Naive thymus-derived CD4-positive, alpha-beta T cell (primary cell): ENCODE data around the gene UIMC1. TPM values are rescaled to one million over a fixed set of nuclear protein-coding genes. Genes with fewer than 3 reads are reported as not detected.

Experiments used
- ATAC-seq: fragments of 150-1000 bp; cut with Tn5 transposase; 2 replicates; pipeline ENCODE4 v1.10.0; 2021; ENCODE audit warnings: mild to moderate bottlenecking, moderate library complexity
- CTCF ChIA-PET: fragments of 350-600 bp; sonication (Branson Sonifier 250); formaldehyde crosslinking; loops from one replicate; lab custom pipeline; 2021; ENCODE audit warnings: antibody characterized with exemption; lab: Charles Lee
- POLR2A ChIA-PET: fragments of 350-600 bp; sonication (Branson Sonifier 250); formaldehyde crosslinking; loops from one replicate; lab custom pipeline; 2021; ENCODE audit warnings: antibody characterized with exemption, inconsistent platforms; lab: Charles Lee
- DNase-seq, 9 donors: peaks; one replicate each; pipeline versions ENCODE4 v3.0.0 to v3.0.0-alpha.2; 2020 to 2022; ENCODE audit warnings: mixed read lengths in 1 of 9
- H3K27ac ChIP-seq: one replicate; pipeline ENCODE4 v1.7.0; 2013; ENCODE audit warnings: mild to moderate bottlenecking, low read depth, low read length, moderate library complexity
- H3K27me3 ChIP-seq, 2 donors: one replicate each; pipeline ENCODE4 v1.7.0; 2013; ENCODE audit warnings: low read length in 2 of 2, mild to moderate bottlenecking in 2 of 2, moderate library complexity in 2 of 2; ENCODE audit not compliant: control insufficient read depth in 2 of 2, insufficient read depth in 2 of 2
- H3K36me3 ChIP-seq, 3 experiments: 1 replicate in 2 of 3; 2 replicates in 1 of 3; pipeline ENCODE4 v1.7.0; 2013; ENCODE audit warnings: low read length in 3 of 3, mild to moderate bottlenecking in 3 of 3, moderate library complexity in 1 of 3; ENCODE audit not compliant: insufficient read depth in 3 of 3, control insufficient read depth in 2 of 3
- H3K4me1 ChIP-seq, 2 donors: one replicate each; pipeline ENCODE4 v1.7.0; 2013; ENCODE audit warnings: low read length in 2 of 2, mild to moderate bottlenecking in 2 of 2, moderate library complexity in 1 of 2; ENCODE audit not compliant: control insufficient read depth in 2 of 2, insufficient read depth in 2 of 2
- H3K4me3 ChIP-seq: 2 replicates; pipeline ENCODE4 v1.7.0; 2013; ENCODE audit warnings: mild to moderate bottlenecking, low read length
- H3K9me3 ChIP-seq, 3 experiments: 1 replicate in 2 of 3; 2 replicates in 1 of 3; pipeline ENCODE4 v1.7.0; 2013; ENCODE audit warnings: low read length in 3 of 3; ENCODE audit not compliant: control insufficient read depth in 2 of 3
- H3K27ac Mint-ChIP-seq, 9 donors: one replicate each; pipeline ENCODE4 v1.8.0; 2020 to 2022; ENCODE audit warnings: mixed read lengths in 9 of 9, mild to moderate bottlenecking in 8 of 9, moderate library complexity in 5 of 9, inconsistent platforms in 2 of 9
- H3K27me3 Mint-ChIP-seq, 5 donors: one replicate each; pipeline ENCODE4 v1.8.0; 2021 to 2022; ENCODE audit warnings: mixed read lengths in 5 of 5, mild to moderate bottlenecking in 1 of 5
- H3K36me3 Mint-ChIP-seq, 5 donors: one replicate each; pipeline ENCODE4 v1.8.0; 2020 to 2022; ENCODE audit warnings: mixed read lengths in 5 of 5, mild to moderate bottlenecking in 3 of 5, inconsistent platforms in 1 of 5
- H3K4me1 Mint-ChIP-seq, 7 donors: one replicate each; pipeline ENCODE4 v1.8.0; 2020 to 2022; ENCODE audit warnings: mixed read lengths in 7 of 7, mild to moderate bottlenecking in 3 of 7, inconsistent platforms in 1 of 7
- H3K4me3 Mint-ChIP-seq, 10 donors: one replicate each; pipeline ENCODE4 v1.8.0; 2020 to 2022; ENCODE audit warnings: mild to moderate bottlenecking in 10 of 10, mixed read lengths in 10 of 10, moderate library complexity in 6 of 10, inconsistent platforms in 2 of 10
- H3K9me3 Mint-ChIP-seq, 11 donors: one replicate each; pipeline ENCODE4 v1.8.0; 2020 to 2022; ENCODE audit warnings: mixed read lengths in 11 of 11, mild to moderate bottlenecking in 4 of 11, inconsistent platforms in 1 of 11, moderate library complexity in 1 of 11
- intact Hi-C, 2 donors: fragments of 100-400 bp; cut with micrococcal nuclease; formaldehyde crosslinking; loops; one replicate each; pipeline ENCODE4 v1.15.1; 2023
- polyA plus RNA-seq, 2 donors: library from polyadenylated mRNA; unstranded; fragments of 300-500 nt; fragmentation: Illumina TruSeq; gene quantifications; one replicate each; pipeline ENCODE4 v1.2.3, GENCODE V29; 2021
- total RNA-seq, 6 experiments: library from RNA in 5 of 6; stranded (reverse) in 5 of 6; gene quantifications; 1 replicate in 5 of 6; 2 replicates in 1 of 6; pipeline ENCODE4 v1.2.3 and lab custom pipeline; 2021 to 2026

UIMC1 gene
- total and polyA plus RNA-seq, 7 experiments from 2014 or later, result 17.5 to 60.8 (median 56.8) TPM

DNA sequence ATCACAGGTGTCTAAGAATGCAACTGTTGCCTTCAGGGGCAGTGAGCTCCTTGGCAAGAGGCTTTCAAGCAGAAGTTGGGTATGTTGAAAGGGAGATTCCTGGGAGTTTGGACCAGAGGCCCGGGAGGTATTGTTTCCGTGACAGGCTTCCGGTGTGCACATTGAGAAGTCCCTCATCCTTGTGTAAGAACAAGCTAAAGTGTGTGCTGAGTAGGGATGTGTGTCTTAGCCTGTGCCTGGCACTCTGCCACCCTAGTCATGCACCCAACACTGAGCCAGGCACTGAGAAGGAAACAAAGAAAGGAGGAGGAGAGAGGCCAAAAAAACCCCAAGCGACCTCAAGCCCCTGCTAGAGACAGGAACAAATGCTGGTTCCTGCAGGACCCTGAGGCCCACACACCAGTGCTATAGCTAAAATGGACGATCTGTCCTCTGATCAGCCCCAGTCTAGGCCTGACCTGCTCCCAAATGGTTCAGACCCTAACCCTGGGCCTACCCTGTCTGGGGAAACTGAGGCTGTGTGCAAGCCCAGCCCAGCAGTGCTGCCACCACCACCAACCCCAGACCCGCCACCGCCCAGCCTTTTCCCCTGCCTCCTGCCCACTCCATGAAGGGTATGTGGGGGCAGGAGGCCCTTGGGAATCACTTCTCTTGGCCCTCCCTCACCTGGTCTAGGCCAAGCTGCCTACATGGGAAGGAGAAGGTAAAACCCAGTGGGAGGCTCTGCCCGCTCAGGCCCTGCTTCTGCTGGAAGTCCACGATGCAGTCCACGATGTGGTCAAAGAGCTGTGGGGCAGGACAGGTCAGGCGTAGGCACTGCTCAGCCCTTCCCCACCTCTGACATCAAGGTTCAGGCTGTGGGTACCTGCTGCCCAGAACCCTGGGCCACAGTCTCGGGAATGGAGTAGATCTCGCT, 120.0 kb downstream of the UIMC1 start:
- H3K4me1 Mint-ChIP-seq, result peaks cover 0 to 10% (median 6%) of the 10 kb centered on the region in 7 donors
- ChIA-PET POLR2A (no interaction called here), CTCF (interaction anchor here (0.7 kb wide), 1 partner anchor 1060 kb away, joined by 3 read pairs; no protein-coding TSS in a partner anchor)
- no peak overlapping the region for H3K27ac Mint-ChIP-seq
- no peak overlapping the region for H3K4me3 Mint-ChIP-seq
- DNase-seq (no peak), ATAC-seq (no peak)
- H3K27ac ChIP-seq, result no peak overlapping the region
- intact Hi-C loops, result no loop called here
- H3K4me1 ChIP-seq, result no peaks in the 10 kb centered on the region
- no peaks in the 10 kb centered on the region for H3K27me3 ChIP-seq
- no peaks in the 10 kb centered on the region for H3K27me3 Mint-ChIP-seq
- H3K36me3 ChIP-seq, result no peaks in the 10 kb centered on the region
- H3K9me3 ChIP-seq, result no peaks in the 10 kb centered on the region
- no peaks in the 10 kb centered on the region for H3K36me3 Mint-ChIP-seq
- no peak overlapping the region for H3K4me3 ChIP-seq
- no peaks in the 10 kb centered on the region for H3K9me3 Mint-ChIP-seq

DNA sequence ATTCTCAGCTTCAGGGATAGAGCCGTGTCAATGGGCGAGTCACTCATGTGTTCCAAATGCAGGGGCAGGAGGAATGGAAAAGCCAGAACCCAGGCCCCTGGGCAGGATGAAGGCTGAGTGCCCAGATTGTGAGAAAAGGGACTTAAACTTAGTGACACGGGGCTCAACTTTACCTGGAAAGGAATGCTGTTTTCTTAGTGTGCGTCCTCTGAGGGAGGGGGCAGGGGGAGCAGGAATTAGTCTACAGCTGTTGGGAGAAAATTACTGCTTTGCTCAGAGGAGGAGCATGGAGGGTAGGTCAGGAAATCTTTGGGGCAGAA, 122.0 kb downstream of the UIMC1 start:
- no peak overlapping the region for H3K27ac Mint-ChIP-seq
- Histone ChIP-seq H3K36me3 (no peaks in the 10 kb centered on the region), H3K27me3 (no peaks in the 10 kb centered on the region), H3K9me3 (no peaks in the 10 kb centered on the region), H3K27ac (no peak overlapping the region), H3K4me1 (no peaks in the 10 kb centered on the region), H3K4me3 (no peak overlapping the region)
- DNase-seq (no peak), ATAC-seq (no peak)
- no peaks in the 10 kb centered on the region for H3K27me3 Mint-ChIP-seq
- intact Hi-C loops, result no loop called here
- ChIA-PET POLR2A (no interaction called here), CTCF (interaction anchor here (0.6 kb wide), 1 partner anchor 231 kb away, joined by 3 read pairs; no protein-coding TSS in a partner anchor)
- H3K9me3 Mint-ChIP-seq, result no peaks in the 10 kb centered on the region
- no peak overlapping the region for H3K4me3 Mint-ChIP-seq
- H3K36me3 Mint-ChIP-seq, result no peaks in the 10 kb centered on the region
- peaks cover 0 to 10% (median 6%) of the 10 kb centered on the region in 7 donors for H3K4me1 Mint-ChIP-seq

DNA sequence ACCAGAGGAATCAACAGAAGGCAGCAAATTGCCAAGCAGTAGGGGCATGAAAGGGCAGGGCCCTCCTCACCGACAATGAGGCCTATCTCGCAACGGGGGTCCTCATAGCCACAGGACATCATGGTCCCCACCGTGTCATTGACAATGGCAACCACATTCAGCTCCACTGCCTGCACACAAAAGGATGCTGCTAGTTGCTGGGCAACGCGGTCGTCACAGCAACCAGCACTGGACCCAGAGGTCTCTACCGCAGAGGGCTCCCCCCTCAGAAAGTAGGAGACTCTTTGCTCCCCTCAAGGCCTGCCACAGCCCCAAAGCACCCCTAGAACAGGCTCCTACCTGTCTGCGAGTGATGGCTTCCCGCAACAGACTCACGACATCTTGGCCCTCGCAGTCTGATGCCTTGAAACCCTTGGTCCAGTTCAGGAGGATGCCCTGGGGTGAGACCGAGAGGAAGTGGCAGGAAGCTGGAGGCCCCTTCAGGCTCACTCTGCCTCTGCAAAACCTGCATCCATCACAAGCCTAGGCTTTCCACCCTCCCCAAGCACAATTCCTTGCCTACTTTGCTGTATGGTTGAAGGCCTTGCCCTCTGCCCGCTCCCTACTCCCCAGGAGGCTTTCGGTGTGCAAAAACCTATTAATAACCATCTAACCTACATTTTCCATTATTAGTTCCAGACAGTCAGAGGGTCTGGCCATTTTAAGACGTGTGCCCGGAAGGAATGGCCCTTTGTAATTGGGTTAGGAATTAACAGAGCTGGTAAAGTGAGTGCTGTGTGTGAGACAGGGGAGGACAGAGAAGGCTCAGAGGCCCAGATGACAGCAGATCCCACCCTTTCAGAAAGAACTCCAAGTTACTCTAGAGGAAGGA, 122.6 kb downstream of the UIMC1 start:
- Histone ChIP-seq H3K27me3 (no peaks in the 10 kb centered on the region), H3K36me3 (no peaks in the 10 kb centered on the region), H3K9me3 (no peaks in the 10 kb centered on the region), H3K4me3 (no peak overlapping the region), H3K27ac (no peak overlapping the region), H3K4me1 (no peaks in the 10 kb centered on the region)
- Mint-ChIP-seq H3K4me3 (no peak overlapping the region), H3K27me3 (peaks cover 0 to under 1% (median 0%) of the 10 kb centered on the region in 5 donors), H3K9me3 (no peaks in the 10 kb centered on the region), H3K27ac (no peak overlapping the region), H3K4me1 (peaks cover 0 to 10% (median 6%) of the 10 kb centered on the region in 7 donors), H3K36me3 (no peaks in the 10 kb centered on the region)
- ATAC-seq (no peak), DNase-seq (no peak)
- intact Hi-C loops, result no loop called here
- ChIA-PET CTCF (interaction anchor here (0.6 kb wide), 1 partner anchor 230 kb away, joined by 3 read pairs; no protein-coding TSS in a partner anchor), POLR2A (no interaction called here)

DNA sequence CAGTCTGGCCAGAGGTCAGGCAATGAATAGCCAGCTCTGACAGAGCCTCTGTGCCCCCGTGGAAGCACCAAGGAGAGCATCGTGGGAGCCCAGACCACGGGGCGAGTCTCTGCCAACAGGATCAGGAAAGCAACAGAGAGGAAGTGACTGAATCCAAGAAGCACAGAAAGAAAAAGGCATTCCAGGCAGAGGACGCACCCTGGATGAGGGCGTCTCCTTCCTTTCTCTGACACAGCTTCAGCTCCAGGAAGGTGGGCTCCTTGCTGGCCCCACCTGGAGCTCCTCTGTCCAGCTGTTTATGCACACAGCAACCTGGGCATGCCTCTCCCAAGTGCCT, 124.0 kb downstream of the UIMC1 start:
- Histone ChIP-seq H3K36me3 (no peaks in the 10 kb centered on the region), H3K4me1 (no peaks in the 10 kb centered on the region), H3K27ac (no peak overlapping the region), H3K27me3 (no peaks in the 10 kb centered on the region), H3K4me3 (no peak overlapping the region), H3K9me3 (no peaks in the 10 kb centered on the region)
- H3K4me1 Mint-ChIP-seq, result peaks cover 0 to 10% (median 6%) of the 10 kb centered on the region in 7 donors
- H3K27ac Mint-ChIP-seq, result no peak overlapping the region
- ChIA-PET CTCF (no interaction called here), POLR2A (no interaction called here)
- intact Hi-C loops, result no loop called here
- H3K9me3 Mint-ChIP-seq, result no peaks in the 10 kb centered on the region
- H3K36me3 Mint-ChIP-seq, result no peaks in the 10 kb centered on the region
- ATAC-seq, result no peak
- peaks cover 0 to 9% (median 0%) of the 10 kb centered on the region in 5 donors for H3K27me3 Mint-ChIP-seq
- H3K4me3 Mint-ChIP-seq, result no peak overlapping the region
- no peak for DNase-seq

DNA sequence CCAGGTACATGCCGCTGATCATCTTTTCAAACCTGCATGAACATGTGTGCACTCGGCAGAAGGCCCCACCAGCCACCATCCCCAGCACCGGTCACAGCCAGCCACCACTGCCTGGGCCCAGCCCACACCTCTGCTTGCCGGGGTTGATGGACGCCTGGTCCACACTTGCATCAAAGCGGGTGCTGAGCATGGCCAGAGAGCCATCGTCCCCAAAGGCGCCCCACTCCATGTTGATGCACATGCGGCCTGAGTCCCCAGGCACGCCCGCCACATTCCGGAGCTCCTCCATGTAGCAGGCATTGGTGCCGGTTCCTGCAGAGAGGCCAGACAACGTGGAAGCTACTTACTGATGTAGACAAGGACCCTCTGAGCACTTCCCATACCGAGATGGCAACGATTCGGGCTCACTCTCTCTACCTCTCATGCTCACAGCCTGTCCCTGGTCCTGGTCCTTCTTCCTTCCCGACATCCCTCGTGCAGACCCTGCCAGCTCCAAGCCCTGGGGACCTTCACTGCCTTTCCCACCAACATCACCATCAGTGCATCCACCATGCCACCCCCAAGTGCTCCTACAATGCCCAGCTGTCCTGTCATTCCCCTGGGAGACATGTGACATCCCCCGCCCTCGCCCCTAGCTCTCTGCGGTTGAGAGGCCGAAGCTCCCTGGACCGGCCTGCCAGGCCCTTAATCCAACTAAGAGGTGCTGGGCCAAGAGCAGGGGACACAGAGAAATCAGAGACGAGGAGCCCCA, 124.6 kb downstream of the UIMC1 start:
- DNase-seq, result no peak
- Mint-ChIP-seq H3K9me3 (no peaks in the 10 kb centered on the region), H3K27me3 (peaks cover 0 to 10% (median 0%) of the 10 kb centered on the region in 5 donors), H3K27ac (no peak overlapping the region), H3K4me1 (peaks cover 0 to 10% (median 6%) of the 10 kb centered on the region in 7 donors), H3K36me3 (no peaks in the 10 kb centered on the region), H3K4me3 (no peak overlapping the region)
- H3K4me1 ChIP-seq, result no peaks in the 10 kb centered on the region
- no peak overlapping the region for H3K27ac ChIP-seq
- no peaks in the 10 kb centered on the region for H3K27me3 ChIP-seq
- H3K4me3 ChIP-seq, result no peak overlapping the region
- ATAC-seq, result no peak
- CTCF ChIA-PET, result no interaction called here
- intact Hi-C loops, result no loop called here
- H3K36me3 ChIP-seq, result no peaks in the 10 kb centered on the region
- H3K9me3 ChIP-seq, result no peaks in the 10 kb centered on the region
- POLR2A ChIA-PET, result no interaction called here

DNA sequence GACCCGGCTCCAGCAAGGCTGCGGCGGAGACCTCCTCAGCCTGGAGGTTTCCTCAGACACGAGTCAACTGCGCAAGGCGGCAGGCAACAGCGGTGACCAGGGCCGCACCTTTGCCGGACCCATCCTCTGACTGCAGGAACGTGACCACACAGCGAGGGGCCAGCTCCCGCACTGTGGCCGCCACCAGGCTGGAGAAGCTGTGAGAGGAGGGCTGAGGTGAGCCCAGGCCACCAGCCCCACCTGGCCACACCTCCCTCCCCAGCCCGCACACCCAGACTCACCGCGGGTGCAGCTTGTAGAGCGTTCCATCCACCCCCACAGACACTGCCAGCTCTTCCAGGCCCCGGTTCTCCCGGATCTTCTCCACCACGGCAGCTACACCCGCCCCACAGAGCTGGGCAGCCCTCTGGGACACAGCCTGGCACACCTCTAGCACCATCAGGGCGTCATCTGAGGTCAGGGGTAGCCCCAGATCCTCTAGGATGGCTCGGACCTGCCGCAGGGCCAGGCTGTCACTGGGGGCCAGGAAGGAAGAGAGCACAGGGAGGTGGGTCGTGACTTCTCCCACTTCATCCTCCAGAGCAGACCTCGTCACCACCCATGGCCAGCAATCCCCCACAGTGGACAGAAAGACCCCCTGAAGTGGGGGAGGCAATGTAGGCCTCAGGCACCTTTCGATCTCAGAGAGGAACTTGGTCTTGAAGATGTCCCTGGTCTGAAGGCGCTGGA, 125.4 kb downstream of the UIMC1 start:
- Histone ChIP-seq H3K36me3 (no peaks in the 10 kb centered on the region), H3K27me3 (no peaks in the 10 kb centered on the region), H3K9me3 (no peaks in the 10 kb centered on the region), H3K4me3 (no peak overlapping the region), H3K4me1 (peaks cover 0 to under 1% of the 10 kb centered on the region in 2 donors), H3K27ac (no peak overlapping the region)
- H3K27me3 Mint-ChIP-seq, result peaks cover 4 to 18% (median 5%) of the 10 kb centered on the region in 5 donors
- peaks cover 0 to 11% (median 6%) of the 10 kb centered on the region in 7 donors for H3K4me1 Mint-ChIP-seq
- intact Hi-C loops, result no loop called here
- no peaks in the 10 kb centered on the region for H3K9me3 Mint-ChIP-seq
- no peaks in the 10 kb centered on the region for H3K36me3 Mint-ChIP-seq
- ChIA-PET POLR2A (no interaction called here), CTCF (no interaction called here)
- H3K4me3 Mint-ChIP-seq, result no peak overlapping the region
- ATAC-seq (no peak), DNase-seq (no peak)
- no peak overlapping the region for H3K27ac Mint-ChIP-seq
